Umbilical cord (tissue), 2 donors: ENCODE results near the gene JMJD1C. TPM values are rescaled to one million over a fixed set of nuclear protein-coding genes. Genes with fewer than 3 reads are reported as not detected.

Experiments
- DNase-seq: peaks from one replicate; pipeline ENCODE4 v3.0.0-alpha.2; 2015; ENCODE audit warnings: low spot score
- total RNA-seq: library from RNA; depleted of rRNA; stranded (reverse); fragments of >200 nt; gene quantifications from one replicate; pipeline ENCODE4 v1.2.3, GENCODE V29; 2014; ENCODE audit warnings: low replicate concordance; ENCODE audit not compliant: insufficient read depth

Gene JMJD1C
- total RNA-seq, 1 donor from 2014 or later: 80.7 TPM

GRCh38 chr10:63133056-63133820 lies 332.5 kb downstream of the JMJD1C start, which contains the start of gene NRBF2:
Gene NRBF2 (plus strand): TSS chr10:63133328. CDS start chr10:63133471, 143 bp downstream.
- peak; percentile 99 for DNase-seq

- no peak for DNase-seq
Observed at GRCh38 chr10:63132651-63133055, 333.1 kb downstream of the JMJD1C start.

- DNase-seq: no peak
Observed at GRCh38 chr10:63129888-63130287, 335.9 kb downstream of the JMJD1C start.

- DNase-seq: no peak
Observed at GRCh38 chr10:63128443-63128842, 337.3 kb downstream of the JMJD1C start.

GRCh38 chr10:63125459-63125858 lies 340.3 kb downstream of the JMJD1C start:
- no peak for DNase-seq

- DNase-seq: no peak
Observed at GRCh38 chr10:63123727-63124362, 341.9 kb downstream of the JMJD1C start.

- DNase-seq: peak; percentile 36
Observed at GRCh38 chr10:63120554-63120953, 345.2 kb downstream of the JMJD1C start.

GRCh38 chr10:63119041-63119440 lies 346.7 kb downstream of the JMJD1C start:
- DNase-seq: no peak

Other genes starting within 250 kb of the JMJD1C start
- 81.9 TPM for gene REEP3, start 55.4 kb upstream of the JMJD1C start, total RNA-seq